Measurements from ENCODE around the gene BEST1.
"Not testable (repeated sequence)": the region's sequence is repeated elsewhere in the genome, so short reads cannot be mapped to it uniquely, and the experiment has no call there.

BEST1 gene

GRCh38 chr11:61949169-61950034 lies 749 bp upstream of the BEST1 start:
- no peak for DNase-seq

GRCh38 chr11:61951484-61952135 lies 1.5 kb downstream of the BEST1 start:
- DNase-seq: no peak

GRCh38 chr11:61952882-61953281 lies 2.7 kb downstream of the BEST1 start:
- no peak for DNase-seq

GRCh38 chr11:61953632-61954031 lies 3.5 kb downstream of the BEST1 start:
- not testable (repeated sequence) for DNase-seq

GRCh38 chr11:61954106-61954850 lies 4.1 kb downstream of the BEST1 start:
- no peak for DNase-seq

GRCh38 chr11:61954851-61955421 lies 4.8 kb downstream of the BEST1 start:
- DNase-seq: no peak

GRCh38 chr11:61955422-61956135 lies 5.4 kb downstream of the BEST1 start:
- DNase-seq: no peak

GRCh38 chr11:61956191-61957020 lies 6.3 kb downstream of the BEST1 start:
- DNase-seq: no peak

- DNase-seq: peak; percentile 2
Observed at GRCh38 chr11:61957021-61957770, 7.0 kb downstream of the BEST1 start.

- no peak for DNase-seq
Observed at GRCh38 chr11:61958590-61958989, 8.4 kb downstream of the BEST1 start.

- DNase-seq: no peak
Observed at GRCh38 chr11:61959114-61959513, 9.0 kb downstream of the BEST1 start.

GRCh38 chr11:61959678-61960077 lies 9.5 kb downstream of the BEST1 start:
- DNase-seq: no peak

GRCh38 chr11:61960532-61960931 lies 10.4 kb downstream of the BEST1 start:
- no peak for DNase-seq

GRCh38 chr11:61961570-61962212 lies 11.5 kb downstream of the BEST1 start:
- DNase-seq: no peak

- DNase-seq: no peak
Observed at GRCh38 chr11:61962213-61963015, 12.3 kb downstream of the BEST1 start.

- no peak for DNase-seq
Observed at GRCh38 chr11:61963016-61963281, 12.8 kb downstream of the BEST1 start.

- DNase-seq: no peak
Observed at GRCh38 chr11:61963282-61964057, 13.3 kb downstream of the BEST1 start.

- DNase-seq: no peak
Observed at GRCh38 chr11:61964058-61964665, 14.0 kb downstream of the BEST1 start.

All from stimulated activated CD4-positive, alpha-beta T cell treated with anti-CD3 and anti-CD28 coated beads, Interleukin-4, amount 100 ng/mL, for 24 hours (primary cell).